ENCODE results near the gene IRAK1.

DNA sequence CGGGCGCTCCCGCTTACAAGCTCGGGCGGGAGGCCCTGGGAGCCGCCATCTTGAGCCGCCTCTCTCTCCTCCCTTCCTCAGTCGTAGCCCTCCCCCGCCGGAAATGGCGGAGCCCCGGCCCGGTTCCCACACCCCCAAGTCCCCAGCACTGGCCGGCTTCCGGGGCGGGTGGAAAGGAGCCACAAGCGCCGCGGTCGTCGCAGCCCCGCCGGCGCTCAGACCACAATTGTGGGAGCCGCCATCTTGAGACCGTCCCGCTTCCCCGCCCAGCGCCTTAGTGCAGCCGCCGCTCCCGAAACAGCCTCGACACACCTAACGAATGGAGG lies 48.6 kb downstream of the IRAK1 start:
- TF ChIP-seq, protein P1, sequence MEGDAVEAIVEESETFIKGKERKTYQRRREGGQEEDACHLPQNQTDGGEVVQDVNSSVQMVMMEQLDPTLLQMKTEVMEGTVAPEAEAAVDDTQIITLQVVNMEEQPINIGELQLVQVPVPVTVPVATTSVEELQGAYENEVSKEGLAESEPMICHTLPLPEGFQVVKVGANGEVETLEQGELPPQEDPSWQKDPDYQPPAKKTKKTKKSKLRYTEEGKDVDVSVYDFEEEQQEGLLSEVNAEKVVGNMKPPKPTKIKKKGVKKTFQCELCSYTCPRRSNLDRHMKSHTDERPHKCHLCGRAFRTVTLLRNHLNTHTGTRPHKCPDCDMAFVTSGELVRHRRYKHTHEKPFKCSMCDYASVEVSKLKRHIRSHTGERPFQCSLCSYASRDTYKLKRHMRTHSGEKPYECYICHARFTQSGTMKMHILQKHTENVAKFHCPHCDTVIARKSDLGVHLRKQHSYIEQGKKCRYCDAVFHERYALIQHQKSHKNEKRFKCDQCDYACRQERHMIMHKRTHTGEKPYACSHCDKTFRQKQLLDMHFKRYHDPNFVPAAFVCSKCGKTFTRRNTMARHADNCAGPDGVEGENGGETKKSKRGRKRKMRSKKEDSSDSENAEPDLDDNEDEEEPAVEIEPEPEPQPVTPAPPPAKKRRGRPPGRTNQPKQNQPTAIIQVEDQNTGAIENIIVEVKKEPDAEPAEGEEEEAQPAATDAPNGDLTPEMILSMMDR (IDR thresholded peaks at IDR 0.05; ENCODE audit: low read length), result no peak
- no peak for TF ChIP-seq EZH2 (optimal IDR thresholded peaks at IDR 0.05; ENCODE audit: low read depth, low read length)

Measured in MM.1S (cell line).